Measurements from ENCODE around the gene ZNF324.
"Not testable (repeated sequence)": the region's sequence is repeated elsewhere in the genome, so short reads cannot be mapped to it uniquely, and the experiment has no call there.

Gene ZNF324

GRCh38 chr19:58507602-58508223 is 40.8 kb downstream of the ZNF324 start:
- not testable (repeated sequence) for DNase-seq

GRCh38 chr19:58509731-58510083 is 42.8 kb downstream of the ZNF324 start:
- no peak for DNase-seq

- no peak for DNase-seq
Measured at GRCh38 chr19:58510084-58510862, 43.4 kb downstream of the ZNF324 start.

GRCh38 chr19:58511353-58512208 is 44.7 kb downstream of the ZNF324 start, which contains the start of gene SLC27A5:
Gene SLC27A5, minus strand, starts transcription at chr19:58511992. Its CDS starts 37 bp downstream, at chr19:58511955.
- no peak for DNase-seq

- no peak for DNase-seq
Measured at GRCh38 chr19:58513213-58513693, 46.4 kb downstream of the ZNF324 start.

- DNase-seq = peak; percentile 84
Measured at GRCh38 chr19:58513694-58514563, 47.0 kb downstream of the ZNF324 start.

- no peak for DNase-seq
Measured at GRCh38 chr19:58514564-58515022, 47.7 kb downstream of the ZNF324 start.

GRCh38 chr19:58515259-58515658 is 48.4 kb downstream of the ZNF324 start:
- no peak for DNase-seq

GRCh38 chr19:58516246-58516836 is 49.5 kb downstream of the ZNF324 start:
- DNase-seq = no peak

GRCh38 chr19:58516964-58517833 is 50.3 kb downstream of the ZNF324 start:
- DNase-seq = no peak

- DNase-seq = no peak
Measured at GRCh38 chr19:58518256-58519086, 51.6 kb downstream of the ZNF324 start.

- DNase-seq = peak; percentile 75
Measured at GRCh38 chr19:58519087-58519354, 52.1 kb downstream of the ZNF324 start.

GRCh38 chr19:58519355-58520256 is 52.7 kb downstream of the ZNF324 start, which contains the start of gene ZBTB45:
Gene ZBTB45, minus strand, starts transcription at chr19:58519810. Its CDS starts 2,137 bp downstream, at chr19:58517673.
- DNase-seq = peak; percentile 97

GRCh38 chr19:58520257-58520599 is 53.3 kb downstream of the ZNF324 start:
- no peak for DNase-seq

GRCh38 chr19:58521651-58522050 is 54.8 kb downstream of the ZNF324 start:
- no peak for DNase-seq

GRCh38 chr19:58522709-58523108 is 55.8 kb downstream of the ZNF324 start:
- DNase-seq = no peak

All from fibroblast of skin of right quadriceps (primary cell).